HepG2 (cell line): ENCODE measurements around the gene MAFF. TPM values are rescaled to one million over a fixed set of nuclear protein-coding genes. Genes with fewer than 3 reads are reported as not detected.

Experiments used
- AKAP8 ChIP-seq: sonication (generic); formaldehyde crosslinking; IDR thresholded peaks from 2 replicates; pipeline ENCODE4 v1.5.1; 2020; ENCODE audit warnings: mild to moderate bottlenecking, missing genetic modification reagents
- DPF2 ChIP-seq: sonication (generic); formaldehyde crosslinking; IDR thresholded peaks from 2 replicates; pipeline ENCODE4 v1.4.0; 2020; ENCODE audit warnings: mild to moderate bottlenecking, low read depth, missing genetic modification reagents, borderline replicate concordance
- GATA4 ChIP-seq: sonication (generic); IDR thresholded peaks from 2 replicates; pipeline ENCODE4 v1.6.1; 2016; ENCODE audit warnings: antibody characterized with exemption, low read depth, borderline replicate concordance
- HNF4A ChIP-seq: sonication (generic); formaldehyde crosslinking; IDR thresholded peaks from 2 replicates; pipeline ENCODE4 v1.4.0; 2020; ENCODE audit warnings: missing genetic modification reagents
- KMT2B ChIP-seq: IDR thresholded peaks from 2 replicates; pipeline ENCODE4 v1.6.1; 2016; ENCODE audit warnings: missing genetic modification reagents, missing compliant biosample characterization
- NR2C2 ChIP-seq: sonication (generic); formaldehyde crosslinking; IDR thresholded peaks from 2 replicates; pipeline ENCODE4 v1.4.0; 2020; ENCODE audit warnings: missing genetic modification reagents, mild to moderate bottlenecking, moderate library complexity, borderline replicate concordance
- POGZ ChIP-seq: sonication (generic); formaldehyde crosslinking; IDR thresholded peaks from 2 replicates; pipeline ENCODE4 v1.4.0; 2020; ENCODE audit warnings: mild to moderate bottlenecking, missing genetic modification reagents
- REXO4 ChIP-seq: sonication (generic); formaldehyde crosslinking; IDR thresholded peaks from 2 replicates; pipeline ENCODE4 v1.8.0; 2022; ENCODE audit warnings: missing genetic modification reagents, mild to moderate bottlenecking, borderline replicate concordance
- SAP130 ChIP-seq: IDR thresholded peaks from 2 replicates; pipeline ENCODE4 v1.6.1; 2016; ENCODE audit warnings: low read depth
- TAF1 ChIP-seq: sonication (generic); formaldehyde crosslinking; IDR thresholded peaks from 2 replicates; pipeline ENCODE4 v1.4.0; 2020; ENCODE audit warnings: missing genetic modification reagents
- YY1 ChIP-seq: IDR thresholded peaks from 2 replicates; pipeline ENCODE4 v1.6.1; 2011; ENCODE audit warnings: low read length, low read depth, moderate library complexity, mild to moderate bottlenecking; ENCODE audit not compliant: insufficient read depth, insufficient replicate concordance
- ZBTB38 ChIP-seq: sonication (generic); formaldehyde crosslinking; IDR thresholded peaks from 2 replicates; pipeline ENCODE4 v1.5.1; 2020; ENCODE audit warnings: mild to moderate bottlenecking, missing genetic modification reagents
- ZNF101 ChIP-seq: sonication (generic); formaldehyde crosslinking; IDR thresholded peaks from 2 replicates; pipeline ENCODE4 v1.4.0; 2020; ENCODE audit warnings: mild to moderate bottlenecking, low read depth, missing genetic modification reagents, borderline replicate concordance
- ZNF225 ChIP-seq: sonication (generic); formaldehyde crosslinking; IDR thresholded peaks from 2 replicates; pipeline ENCODE4 v1.4.0; 2020; ENCODE audit warnings: mild to moderate bottlenecking, missing genetic modification reagents
- ZNF543 ChIP-seq: sonication (generic); formaldehyde crosslinking; IDR thresholded peaks from 2 replicates; pipeline ENCODE4 v1.4.0; 2020; ENCODE audit warnings: mild to moderate bottlenecking, missing genetic modification reagents
- ZNF709 ChIP-seq: sonication (generic); formaldehyde crosslinking; IDR thresholded peaks from 2 replicates; pipeline ENCODE4 v1.5.0; 2020; ENCODE audit warnings: mild to moderate bottlenecking, missing genetic modification reagents
- polyA plus RNA-seq, 8 experiments: library from polyadenylated mRNA; depleted of rRNA in 3 of 8; stranded (reverse) in 7 of 8; unstranded in 1 of 8; fragments of >200 nt; fragmentation: Illumina TruSeq in 4 of 8; extraction: Trizol in 4 of 8; gene quantifications; 2 replicates each; pipeline versions ENCODE4 v1.2.1 to v1.2.3, GENCODE V29; 2011 to 2016; ENCODE audit warnings: low read depth in 4 of 8, missing spikeins in 1 of 8, mixed read lengths in 1 of 8; ENCODE audit not compliant: insufficient read depth in 1 of 8
- total RNA-seq, 5 experiments: library from RNA; depleted of rRNA; stranded (reverse); fragments of >200 nt; fragmentation: Illumina TruSeq; extraction: Trizol; gene quantifications; 2 replicates each; pipeline ENCODE4 v1.2.3, GENCODE V29; 2016; ENCODE audit warnings: low read depth in 1 of 5
- TF ChIP-seq, protein P1 (sequence below): sonication (generic); formaldehyde crosslinking; IDR thresholded peaks from 2 replicates; pipeline ENCODE4 v1.5.0; 2020; ENCODE audit warnings: missing genetic modification reagents
- TF ChIP-seq, protein P2 (sequence below): IDR thresholded peaks from 2 replicates; pipeline ENCODE4 v1.6.1; 2016; ENCODE audit warnings: control low read depth
- TF ChIP-seq, protein P3 (sequence below), 2 experiments: sonication (generic) in 1 of 2; formaldehyde crosslinking in 1 of 2; IDR thresholded peaks; 2 replicates each; pipeline versions ENCODE4 v1.4.0 to v1.6.1; 2018 to 2020; ENCODE audit warnings: missing genetic modification reagents in 2 of 2, borderline replicate concordance in 1 of 2, low read depth in 1 of 2, mild to moderate bottlenecking in 1 of 2, missing biosample characterization in 1 of 2
- TF ChIP-seq, protein P4 (sequence below): sonication (generic); formaldehyde crosslinking; IDR thresholded peaks from 2 replicates; pipeline ENCODE4 v1.4.0; 2020; ENCODE audit warnings: missing genetic modification reagents, borderline replicate concordance
- TF ChIP-seq, protein P5 (sequence below): sonication (generic); formaldehyde crosslinking; IDR thresholded peaks from 2 replicates; pipeline ENCODE4 v1.4.0; 2020; ENCODE audit warnings: missing genetic modification reagents

MAFF gene
- total and polyA plus RNA-seq, 2 of the 13 experiments (the other 11 are each of a cell fraction or from before 2014, with no cell fraction given), result 5.4 to 14.3 TPM

DNA sequence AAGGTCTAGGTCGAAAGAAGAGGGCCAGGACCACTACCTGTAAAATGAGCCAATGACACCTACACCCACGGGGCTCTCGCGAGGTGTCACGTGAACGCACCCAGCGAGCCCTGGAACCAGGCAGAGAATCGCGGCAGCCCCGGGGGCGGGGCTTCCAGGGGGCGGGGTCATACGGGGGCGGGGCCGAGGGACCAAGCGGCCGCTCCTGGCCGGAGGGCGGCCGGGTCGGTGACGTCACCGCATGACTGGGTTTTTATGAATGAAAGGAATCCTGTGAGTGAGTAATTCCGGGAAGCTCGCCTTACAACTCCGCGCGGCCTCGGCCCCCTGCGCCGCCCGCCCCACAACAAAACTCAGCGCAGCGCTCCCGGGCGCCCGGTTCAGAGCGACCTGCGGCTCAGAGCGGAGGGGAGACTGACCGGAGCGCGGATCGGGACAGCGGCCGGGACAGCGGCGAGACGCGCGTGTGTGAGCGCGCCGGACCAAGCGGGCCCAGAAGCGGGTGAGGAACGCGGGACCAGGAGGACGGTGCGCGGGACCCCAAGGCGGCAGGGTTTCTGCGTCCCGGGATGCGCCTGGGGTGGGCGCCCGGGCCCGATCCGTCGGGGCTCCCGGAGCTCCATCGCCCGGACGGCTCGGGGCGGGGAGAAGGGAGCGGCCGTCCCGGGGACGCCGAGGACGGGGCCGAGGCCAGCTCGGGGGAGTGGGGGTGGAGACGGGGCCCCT is at the start of gene MAFF (continued):
- TF ChIP-seq NR2C2 (CRISPR knock-in tag), result peak; percentile 25; the same call in 1 of the 2 replicates
- TF ChIP-seq TAF1 (CRISPR knock-in tag), result peak; percentile 79
- peak; percentile 17 for TF ChIP-seq DPF2
- TF ChIP-seq ZNF709 (CRISPR knock-in tag), result peak; percentile 84; the same call in 1 of the 2 replicates
- TF ChIP-seq ZNF543 (CRISPR knock-in tag), result no peak; the same call in 1 of the 2 replicates
- TF ChIP-seq KMT2B (CRISPR knock-in tag), result no peak
- TF ChIP-seq, protein P1, sequence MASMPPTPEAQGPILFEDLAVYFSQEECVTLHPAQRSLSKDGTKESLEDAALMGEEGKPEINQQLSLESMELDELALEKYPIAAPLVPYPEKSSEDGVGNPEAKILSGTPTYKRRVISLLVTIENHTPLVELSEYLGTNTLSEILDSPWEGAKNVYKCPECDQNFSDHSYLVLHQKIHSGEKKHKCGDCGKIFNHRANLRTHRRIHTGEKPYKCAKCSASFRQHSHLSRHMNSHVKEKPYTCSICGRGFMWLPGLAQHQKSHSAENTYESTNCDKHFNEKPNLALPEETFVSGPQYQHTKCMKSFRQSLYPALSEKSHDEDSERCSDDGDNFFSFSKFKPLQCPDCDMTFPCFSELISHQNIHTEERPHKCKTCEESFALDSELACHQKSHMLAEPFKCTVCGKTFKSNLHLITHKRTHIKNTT (CRISPR knock-in tag), result no peak
- TF ChIP-seq YY1, result peak; percentile 21
- TF ChIP-seq, protein P2, sequence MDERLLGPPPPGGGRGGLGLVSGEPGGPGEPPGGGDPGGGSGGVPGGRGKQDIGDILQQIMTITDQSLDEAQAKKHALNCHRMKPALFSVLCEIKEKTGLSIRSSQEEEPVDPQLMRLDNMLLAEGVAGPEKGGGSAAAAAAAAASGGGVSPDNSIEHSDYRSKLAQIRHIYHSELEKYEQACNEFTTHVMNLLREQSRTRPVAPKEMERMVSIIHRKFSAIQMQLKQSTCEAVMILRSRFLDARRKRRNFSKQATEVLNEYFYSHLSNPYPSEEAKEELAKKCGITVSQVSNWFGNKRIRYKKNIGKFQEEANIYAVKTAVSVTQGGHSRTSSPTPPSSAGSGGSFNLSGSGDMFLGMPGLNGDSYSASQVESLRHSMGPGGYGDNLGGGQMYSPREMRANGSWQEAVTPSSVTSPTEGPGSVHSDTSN (CRISPR knock-in tag), result no peak
- no peak for TF ChIP-seq REXO4 (CRISPR knock-in tag)
- TF ChIP-seq ZNF225, result peak; percentile 67; the same call in 1 of the 2 replicates
- TF ChIP-seq POGZ (CRISPR knock-in tag), result no peak
- 0 out of 2 replicates have a peak, but pooled peaks have one; percentile 52 for TF ChIP-seq ZNF101
- peak; percentile 73 for TF ChIP-seq SAP130 (CRISPR knock-in tag)
- TF ChIP-seq AKAP8, result 0 out of 2 replicates have a peak, but pooled peaks have one; percentile 9
- TF ChIP-seq, protein P3, sequence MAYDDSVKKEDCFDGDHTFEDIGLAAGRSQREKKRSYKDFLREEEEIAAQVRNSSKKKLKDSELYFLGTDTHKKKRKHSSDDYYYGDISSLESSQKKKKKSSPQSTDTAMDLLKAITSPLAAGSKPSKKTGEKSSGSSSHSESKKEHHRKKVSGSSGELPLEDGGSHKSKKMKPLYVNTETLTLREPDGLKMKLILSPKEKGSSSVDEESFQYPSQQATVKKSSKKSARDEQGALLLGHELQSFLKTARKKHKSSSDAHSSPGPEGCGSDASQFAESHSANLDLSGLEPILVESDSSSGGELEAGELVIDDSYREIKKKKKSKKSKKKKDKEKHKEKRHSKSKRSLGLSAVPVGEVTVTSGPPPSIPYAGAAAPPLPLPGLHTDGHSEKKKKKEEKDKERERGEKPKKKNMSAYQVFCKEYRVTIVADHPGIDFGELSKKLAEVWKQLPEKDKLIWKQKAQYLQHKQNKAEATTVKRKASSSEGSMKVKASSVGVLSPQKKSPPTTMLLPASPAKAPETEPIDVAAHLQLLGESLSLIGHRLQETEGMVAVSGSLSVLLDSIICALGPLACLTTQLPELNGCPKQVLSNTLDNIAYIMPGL (CRISPR knock-in tag; IDR thresholded peaks at IDR 0.05; ENCODE audit: borderline replicate concordance in 1 of 2, low read depth in 1 of 2), result peak; percentile 44 to 76; a peak in 3 of 4 replicates
- TF ChIP-seq ZBTB38, result peak; percentile 41
- TF ChIP-seq, protein P4, sequence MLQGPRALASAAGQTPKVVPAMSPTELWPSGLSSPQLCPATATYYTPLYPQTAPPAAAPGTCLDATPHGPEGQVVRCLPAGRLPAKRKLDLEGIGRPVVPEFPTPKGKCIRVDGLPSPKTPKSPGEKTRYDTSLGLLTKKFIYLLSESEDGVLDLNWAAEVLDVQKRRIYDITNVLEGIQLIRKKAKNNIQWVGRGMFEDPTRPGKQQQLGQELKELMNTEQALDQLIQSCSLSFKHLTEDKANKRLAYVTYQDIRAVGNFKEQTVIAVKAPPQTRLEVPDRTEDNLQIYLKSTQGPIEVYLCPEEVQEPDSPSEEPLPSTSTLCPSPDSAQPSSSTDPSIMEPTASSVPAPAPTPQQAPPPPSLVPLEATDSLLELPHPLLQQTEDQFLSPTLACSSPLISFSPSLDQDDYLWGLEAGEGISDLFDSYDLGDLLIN (CRISPR knock-in tag), result 0 out of 2 replicates have a peak, but pooled peaks have one; percentile 71
- TF ChIP-seq GATA4, result no peak
- TF ChIP-seq, protein P5, sequence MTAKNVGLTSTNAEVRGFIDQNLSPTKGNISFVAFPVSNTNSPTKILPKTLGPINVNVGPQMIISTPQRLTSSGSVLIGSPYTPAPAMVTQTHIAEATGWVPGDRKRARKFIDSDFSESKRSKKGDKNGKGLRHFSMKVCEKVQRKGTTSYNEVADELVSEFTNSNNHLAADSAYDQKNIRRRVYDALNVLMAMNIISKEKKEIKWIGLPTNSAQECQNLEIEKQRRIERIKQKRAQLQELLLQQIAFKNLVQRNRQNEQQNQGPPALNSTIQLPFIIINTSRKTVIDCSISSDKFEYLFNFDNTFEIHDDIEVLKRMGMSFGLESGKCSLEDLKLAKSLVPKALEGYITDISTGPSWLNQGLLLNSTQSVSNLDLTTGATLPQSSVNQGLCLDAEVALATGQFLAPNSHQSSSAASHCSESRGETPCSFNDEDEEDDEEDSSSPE, result peak; percentile 25; the same call in 1 of the 2 replicates
- TF ChIP-seq HNF4A (CRISPR knock-in tag), result no peak
